Measurements from ENCODE around the gene LMOD2. TPM values are rescaled to one million over a fixed set of nuclear protein-coding genes. Genes with fewer than 3 reads are reported as not detected.

LMOD2 gene
- total RNA-seq, 1 experiment from 2014 or later = not detected

- no peak overlapping the region for H3K4me3 Mint-ChIP-seq
- no peaks in the 10 kb centered on the region for H3K79me2 ChIP-seq (ENCODE audit: insufficient read depth, low read length)
- no peak overlapping the region for H3K27ac Mint-ChIP-seq
- WGBS (ENCODE audit: extremely low coverage, insufficient read length, low lambda C conversion rate) = no CpG with 5 or more reads among the region's 6 CpGs
- H2BK120ac ChIP-seq (ENCODE audit: low read depth, low read length, poor library complexity, severe bottlenecking) = no peak overlapping the region
- no peak overlapping the region for H4K91ac ChIP-seq (ENCODE audit: insufficient read length, low read depth, low read length)
- H3K56ac ChIP-seq (ENCODE audit: insufficient read length, low read depth, low read length) = no peak overlapping the region
- no peaks in the 10 kb centered on the region for H3K23me2 ChIP-seq (ENCODE audit: insufficient read length, low read depth, low read length, poor library complexity, severe bottlenecking)
- no peaks in the 10 kb centered on the region for H3K9me3 ChIP-seq (ENCODE audit: control insufficient read depth, low read depth, low read length)
- H2AK5ac ChIP-seq (ENCODE audit: insufficient read length, low read length) = no peak overlapping the region
- no peaks in the 10 kb centered on the region for H3K27me3 Mint-ChIP-seq (ENCODE audit: low read depth)
- no peak overlapping the region for H3K14ac ChIP-seq (ENCODE audit: insufficient read depth, low read length)
- H3K23ac ChIP-seq (ENCODE audit: insufficient read length, low read depth, low read length) = no peak overlapping the region
- H2BK15ac ChIP-seq (ENCODE audit: low read depth, low read length) = no peak overlapping the region
- no peak overlapping the region for H3K9ac ChIP-seq (ENCODE audit: extremely low read depth, insufficient read length, low read length)
- H2BK20ac ChIP-seq (ENCODE audit: low read depth, low read length, poor library complexity, severe bottlenecking) = no peak overlapping the region
- H3K4me1 ChIP-seq (ENCODE audit: insufficient read depth, low read length) = no peaks in the 10 kb centered on the region
- no peak overlapping the region for H3K4me2 ChIP-seq (ENCODE audit: insufficient read depth, insufficient read length, low read length)
- no peak overlapping the region for H3K4ac ChIP-seq (ENCODE audit: low read depth, low read length)
- H4K8ac ChIP-seq (replicated peaks; ENCODE audit: insufficient read length, low read depth, low read length) = no peak overlapping the region
- H3K27me3 ChIP-seq (ENCODE audit: insufficient read depth, low read length) = no peaks in the 10 kb centered on the region
- TF ChIP-seq, protein P1, sequence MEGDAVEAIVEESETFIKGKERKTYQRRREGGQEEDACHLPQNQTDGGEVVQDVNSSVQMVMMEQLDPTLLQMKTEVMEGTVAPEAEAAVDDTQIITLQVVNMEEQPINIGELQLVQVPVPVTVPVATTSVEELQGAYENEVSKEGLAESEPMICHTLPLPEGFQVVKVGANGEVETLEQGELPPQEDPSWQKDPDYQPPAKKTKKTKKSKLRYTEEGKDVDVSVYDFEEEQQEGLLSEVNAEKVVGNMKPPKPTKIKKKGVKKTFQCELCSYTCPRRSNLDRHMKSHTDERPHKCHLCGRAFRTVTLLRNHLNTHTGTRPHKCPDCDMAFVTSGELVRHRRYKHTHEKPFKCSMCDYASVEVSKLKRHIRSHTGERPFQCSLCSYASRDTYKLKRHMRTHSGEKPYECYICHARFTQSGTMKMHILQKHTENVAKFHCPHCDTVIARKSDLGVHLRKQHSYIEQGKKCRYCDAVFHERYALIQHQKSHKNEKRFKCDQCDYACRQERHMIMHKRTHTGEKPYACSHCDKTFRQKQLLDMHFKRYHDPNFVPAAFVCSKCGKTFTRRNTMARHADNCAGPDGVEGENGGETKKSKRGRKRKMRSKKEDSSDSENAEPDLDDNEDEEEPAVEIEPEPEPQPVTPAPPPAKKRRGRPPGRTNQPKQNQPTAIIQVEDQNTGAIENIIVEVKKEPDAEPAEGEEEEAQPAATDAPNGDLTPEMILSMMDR (conservative IDR thresholded peaks at IDR 0.05) = no peak
- no peaks in the 10 kb centered on the region for H3K36me3 Mint-ChIP-seq (ENCODE audit: insufficient read depth in 1 of 3, low read depth in 3 of 3)
- no peak overlapping the region for H2BK12ac ChIP-seq (ENCODE audit: insufficient read length, low read depth, low read length)
- H3K18ac ChIP-seq (ENCODE audit: insufficient read length, low read depth, low read length) = no peak overlapping the region
- H3T11ph ChIP-seq (ENCODE audit: low read length) = no peak overlapping the region
- no peaks in the 10 kb centered on the region for H4K20me1 ChIP-seq (ENCODE audit: control insufficient read depth, insufficient read depth, insufficient read length)
- H3K27ac ChIP-seq (ENCODE audit: insufficient read length, low read depth, low read length) = no peak overlapping the region
- H4K5ac ChIP-seq (ENCODE audit: insufficient read length, low read depth, low read length) = no peak overlapping the region
- no peak overlapping the region for H2AFZ ChIP-seq (ENCODE audit: low read length)
- H2BK5ac ChIP-seq (ENCODE audit: insufficient read length, low read length) = no peak overlapping the region
- no peaks in the 10 kb centered on the region for H3K79me1 ChIP-seq (ENCODE audit: insufficient read depth, low read depth, low read length, poor library complexity, severe bottlenecking)
- H3K4me1 Mint-ChIP-seq = peaks cover 5 to 13% of the 10 kb centered on the region in 2 experiments
- DNase-seq = no peak
- H3K9me3 Mint-ChIP-seq = no peaks in the 10 kb centered on the region
These were observed 1.1 kb downstream of the LMOD2 start for GRCh38 chr7:123656544-123657303.

All from H9 (cell line).